WERI-Rb-1 (cell line): ENCODE results near the gene POLR1A.

Source experiments
- DNase-seq: peaks from one replicate; pipeline ENCODE4 v3.0.0-alpha.2; 2020
- H3K27ac ChIP-seq: fragments of 250-450 bp; sonication (Bioruptor Pico); 2 replicates; pipeline ENCODE4 v1.5.1; 2020; ENCODE audit warnings: mild to moderate bottlenecking, moderate library complexity
- H3K27me3 ChIP-seq: fragments of 250-450 bp; sonication (Bioruptor Pico); 2 replicates; pipeline ENCODE4 v1.5.1; 2021; ENCODE audit warnings: mild to moderate bottlenecking, low read depth, moderate library complexity; ENCODE audit not compliant: insufficient read depth, severe bottlenecking
- H3K36me3 ChIP-seq: fragments of 250-450 bp; sonication (Bioruptor Pico); 2 replicates; pipeline ENCODE4 v1.5.1; 2020; ENCODE audit warnings: mild to moderate bottlenecking, moderate library complexity
- H3K4me3 ChIP-seq: 2 replicates; pipeline ENCODE4 v1.5.1; 2011; ENCODE audit warnings: low read depth, mild to moderate bottlenecking, control low read depth, low read length
- H3K9me3 ChIP-seq: fragments of 250-450 bp; sonication (Bioruptor Pico); 2 replicates; pipeline ENCODE4 v1.5.1; 2021; ENCODE audit warnings: mild to moderate bottlenecking, moderate library complexity; ENCODE audit not compliant: severe bottlenecking
- TF ChIP-seq, protein P1 (sequence below): IDR thresholded peaks from 2 replicates; pipeline ENCODE4 v1.5.1; 2011; ENCODE audit warnings: low read depth, mild to moderate bottlenecking, control low read depth, inconsistent platforms, low read length

POLR1A gene

DNA sequence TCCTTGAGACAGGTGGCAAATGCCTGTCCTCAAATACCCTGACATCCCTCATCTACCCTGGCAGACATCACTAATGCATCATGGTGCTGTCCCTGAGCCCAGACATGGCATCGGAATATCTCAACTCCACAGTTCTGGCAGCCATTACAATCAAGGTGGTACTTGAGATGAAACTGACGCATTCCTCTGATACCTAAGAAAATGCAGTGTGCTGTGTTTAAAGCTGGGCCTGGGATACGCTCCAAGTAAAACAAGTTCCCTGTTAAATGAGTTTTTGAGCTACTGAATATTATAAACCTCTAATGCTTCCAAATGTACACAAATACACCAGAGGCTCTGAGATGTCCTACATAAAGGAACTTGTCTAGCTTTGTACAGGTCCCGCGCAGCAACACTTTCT, 29.8 kb downstream of the POLR1A start:
- Histone ChIP-seq H3K27me3 (no peaks in the 10 kb centered on the region), H3K36me3 (peaks cover 79% of the 10 kb centered on the region), H3K9me3 (no peaks in the 10 kb centered on the region), H3K27ac (no peak overlapping the region), H3K4me3 (no peak overlapping the region)
- DNase-seq = no peak
- TF ChIP-seq, protein P1, sequence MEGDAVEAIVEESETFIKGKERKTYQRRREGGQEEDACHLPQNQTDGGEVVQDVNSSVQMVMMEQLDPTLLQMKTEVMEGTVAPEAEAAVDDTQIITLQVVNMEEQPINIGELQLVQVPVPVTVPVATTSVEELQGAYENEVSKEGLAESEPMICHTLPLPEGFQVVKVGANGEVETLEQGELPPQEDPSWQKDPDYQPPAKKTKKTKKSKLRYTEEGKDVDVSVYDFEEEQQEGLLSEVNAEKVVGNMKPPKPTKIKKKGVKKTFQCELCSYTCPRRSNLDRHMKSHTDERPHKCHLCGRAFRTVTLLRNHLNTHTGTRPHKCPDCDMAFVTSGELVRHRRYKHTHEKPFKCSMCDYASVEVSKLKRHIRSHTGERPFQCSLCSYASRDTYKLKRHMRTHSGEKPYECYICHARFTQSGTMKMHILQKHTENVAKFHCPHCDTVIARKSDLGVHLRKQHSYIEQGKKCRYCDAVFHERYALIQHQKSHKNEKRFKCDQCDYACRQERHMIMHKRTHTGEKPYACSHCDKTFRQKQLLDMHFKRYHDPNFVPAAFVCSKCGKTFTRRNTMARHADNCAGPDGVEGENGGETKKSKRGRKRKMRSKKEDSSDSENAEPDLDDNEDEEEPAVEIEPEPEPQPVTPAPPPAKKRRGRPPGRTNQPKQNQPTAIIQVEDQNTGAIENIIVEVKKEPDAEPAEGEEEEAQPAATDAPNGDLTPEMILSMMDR = no peak

DNA sequence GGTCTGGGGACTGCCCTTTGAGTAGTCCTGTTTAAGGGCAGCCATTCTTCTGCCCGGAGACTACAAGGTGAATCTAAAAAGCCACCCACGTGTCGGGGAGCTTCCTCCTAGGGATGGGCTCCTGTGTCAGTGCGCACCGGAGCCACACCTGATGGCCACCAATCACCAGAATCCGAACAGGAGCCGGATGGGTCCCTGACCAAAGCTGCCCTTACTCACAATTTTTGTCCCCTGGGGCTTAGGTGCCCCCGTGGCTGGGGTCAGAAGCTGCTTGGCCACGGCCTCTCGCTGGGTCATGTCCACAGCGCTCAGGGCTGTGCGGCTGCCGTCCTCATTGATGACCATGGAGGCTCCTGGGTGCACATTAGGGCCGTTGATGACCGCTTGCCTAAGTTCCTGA, 30.9 kb downstream of the POLR1A start:
- Histone ChIP-seq H3K27me3 (no peaks in the 10 kb centered on the region), H3K36me3 (peaks cover 79% of the 10 kb centered on the region), H3K4me3 (no peak overlapping the region), H3K9me3 (no peaks in the 10 kb centered on the region), H3K27ac (no peak overlapping the region)
- TF ChIP-seq, protein P1 = no peak
- DNase-seq = no peak

DNA sequence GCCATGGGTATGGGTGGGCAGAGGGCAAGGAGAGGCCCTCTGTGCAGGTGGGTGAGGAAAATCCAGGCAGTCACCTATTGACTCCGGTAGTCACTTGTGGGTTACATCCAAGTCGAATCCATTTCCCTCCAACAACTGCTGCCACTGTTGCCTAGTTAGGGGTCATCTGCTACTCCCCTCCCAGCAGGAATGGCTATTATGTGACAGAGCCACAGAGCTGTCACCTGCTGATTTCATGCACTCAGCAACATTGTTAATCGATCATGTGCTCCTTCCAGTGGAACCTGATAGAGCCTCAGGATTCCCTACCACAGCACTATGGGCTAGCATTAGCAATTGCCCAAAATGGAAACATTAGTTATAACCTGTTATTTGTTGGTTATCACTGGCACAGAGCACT, 31.4 kb downstream of the POLR1A start:
- peaks cover 79% of the 10 kb centered on the region for H3K36me3 ChIP-seq
- no peak overlapping the region for H3K27ac ChIP-seq
- TF ChIP-seq, protein P1 = no peak
- no peaks in the 10 kb centered on the region for H3K9me3 ChIP-seq
- no peak for DNase-seq
- no peaks in the 10 kb centered on the region for H3K27me3 ChIP-seq
- H3K4me3 ChIP-seq = no peak overlapping the region

DNA sequence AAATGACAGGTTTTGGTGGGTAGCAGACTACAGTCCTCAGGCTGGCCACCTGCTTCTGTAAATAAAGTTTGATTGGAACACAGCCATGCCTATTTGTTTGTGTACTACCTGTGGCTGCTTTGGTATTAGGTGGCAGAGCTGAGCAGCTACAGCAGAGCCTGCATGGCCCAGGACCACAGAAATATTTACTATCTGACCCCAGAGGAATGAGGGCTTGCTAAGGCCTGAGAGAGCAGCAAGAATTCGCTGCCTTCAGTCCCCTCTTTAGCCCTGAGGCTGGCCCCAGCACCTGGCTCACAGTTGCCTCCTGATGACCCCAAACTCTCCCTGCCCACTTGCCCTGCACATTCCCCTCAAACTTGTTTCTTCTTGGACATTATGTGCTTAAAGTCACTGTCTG, 32.5 kb downstream of the POLR1A start:
- no peaks in the 10 kb centered on the region for H3K27me3 ChIP-seq
- H3K9me3 ChIP-seq = no peaks in the 10 kb centered on the region
- H3K4me3 ChIP-seq = no peak overlapping the region
- DNase-seq = no peak
- TF ChIP-seq, protein P1 = no peak
- H3K27ac ChIP-seq = no peak overlapping the region
- peaks cover 79% of the 10 kb centered on the region for H3K36me3 ChIP-seq

DNA sequence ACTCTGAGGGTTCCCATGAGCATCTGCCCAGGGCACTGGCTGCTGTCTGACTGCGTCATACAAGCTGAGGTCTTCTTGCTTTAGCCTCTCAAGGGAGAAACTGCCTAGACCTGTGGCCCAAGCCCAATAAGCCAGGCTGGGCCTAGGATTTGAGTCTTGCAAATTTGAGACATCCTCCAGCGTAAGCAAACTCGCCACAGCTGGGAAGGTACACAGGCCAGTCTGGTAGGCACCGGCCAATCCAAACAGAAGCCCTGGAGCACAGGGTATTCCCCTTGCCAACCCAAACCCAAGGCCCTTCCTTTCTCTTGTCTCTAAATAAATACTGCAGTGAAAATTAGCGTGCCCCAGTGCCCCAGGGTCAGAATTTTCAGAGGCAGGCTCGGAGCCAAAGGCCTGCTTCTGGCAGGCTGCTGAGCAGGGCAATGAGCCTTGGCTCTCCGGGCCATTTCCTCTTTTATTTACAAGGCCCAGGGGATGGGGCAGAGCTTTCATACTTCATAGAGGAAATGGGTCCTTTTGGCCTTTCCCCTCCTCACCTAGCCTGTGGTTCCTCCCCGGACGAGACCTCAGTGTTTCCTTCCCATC, 33.3 kb downstream of the POLR1A start:
- Histone ChIP-seq H3K27me3 (no peaks in the 10 kb centered on the region), H3K27ac (no peak overlapping the region), H3K36me3 (peaks cover 76% of the 10 kb centered on the region), H3K4me3 (no peak overlapping the region), H3K9me3 (no peaks in the 10 kb centered on the region)
- DNase-seq = no peak
- TF ChIP-seq, protein P1 = no peak

DNA sequence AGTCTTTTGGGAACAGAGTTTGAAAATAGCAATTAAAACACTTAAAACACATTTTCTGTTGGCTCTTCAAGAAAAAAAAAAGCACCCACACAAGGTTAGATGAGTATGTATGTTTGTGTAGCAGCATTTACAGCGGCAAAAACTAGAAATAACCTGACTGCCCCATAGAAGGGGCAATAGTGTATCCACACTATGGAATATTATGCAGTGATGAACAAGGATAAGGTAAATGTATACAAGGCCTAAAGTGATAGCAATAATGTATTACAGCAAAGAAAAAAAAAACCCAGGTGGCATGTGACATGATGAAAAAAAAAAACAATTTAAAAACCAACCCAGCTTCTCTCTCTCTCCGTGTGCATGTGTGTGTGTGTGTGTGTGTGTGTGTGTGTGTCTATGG, 34.8 kb downstream of the POLR1A start:
- Histone ChIP-seq H3K27me3 (no peaks in the 10 kb centered on the region), H3K9me3 (no peaks in the 10 kb centered on the region), H3K36me3 (peaks cover 76% of the 10 kb centered on the region), H3K27ac (no peak overlapping the region), H3K4me3 (no peak overlapping the region)
- TF ChIP-seq, protein P1 = no peak
- no peak for DNase-seq
